Smooth muscle cell (in vitro differentiated cells): ENCODE measurements around the gene GREB1. TPM values are rescaled to one million over a fixed set of nuclear protein-coding genes. Genes with fewer than 3 reads are reported as not detected.

ENCODE experiments used
- DNase-seq: peaks from one replicate; lab custom pipeline; 2025; ENCODE audit not compliant: unreplicated experiment; lab: John Stamatoyannopoulos, UW
- H2AFZ ChIP-seq: fragments of 200-600 bp; sonication (generic); 2 replicates; pipeline ENCODE4 v1.6.0; 2016; ENCODE audit warnings: antibody characterized with exemption, low read depth, mild to moderate bottlenecking
- H3F3A ChIP-seq: fragments of 200-600 bp; sonication (generic); 2 replicates; pipeline ENCODE4 v1.6.0; 2017; ENCODE audit warnings: antibody characterized with exemption, low read depth
- H3K27ac ChIP-seq: fragments of 200-600 bp; sonication (generic); 2 replicates; pipeline ENCODE4 v1.5.1; 2016; ENCODE audit warnings: low read depth, mild to moderate bottlenecking
- H3K27me3 ChIP-seq: fragments of 200-600 bp; sonication (generic); 2 replicates; pipeline ENCODE4 v1.6.1; 2016; ENCODE audit warnings: low read depth, mild to moderate bottlenecking
- H3K36me3 ChIP-seq: fragments of 200-600 bp; sonication (generic); 2 replicates; pipeline ENCODE4 v1.5.1; 2016; ENCODE audit warnings: low read depth
- H3K4me1 ChIP-seq: fragments of 200-600 bp; sonication (generic); 2 replicates; pipeline ENCODE4 v1.5.1; 2016; ENCODE audit warnings: low read depth
- H3K4me2 ChIP-seq: fragments of 200-600 bp; sonication (generic); 2 replicates; pipeline ENCODE4 v1.6.0; 2016; ENCODE audit warnings: mild to moderate bottlenecking
- H3K4me3 ChIP-seq: fragments of 200-600 bp; sonication (generic); 2 replicates; pipeline ENCODE4 v1.5.1; 2016; ENCODE audit warnings: mild to moderate bottlenecking
- H3K79me2 ChIP-seq: fragments of 200-600 bp; sonication (generic); 2 replicates; pipeline ENCODE4 v1.6.0; 2016; ENCODE audit warnings: low read depth, mild to moderate bottlenecking
- H3K9ac ChIP-seq: fragments of 200-600 bp; sonication (generic); 2 replicates; pipeline ENCODE4 v1.6.0; 2016; ENCODE audit warnings: low read depth
- H3K9me3 ChIP-seq: fragments of 200-600 bp; sonication (generic); replicated peaks from 2 replicates; pipeline ENCODE4 v1.5.1; 2016; ENCODE audit warnings: low read depth
- H4K20me1 ChIP-seq: fragments of 200-600 bp; sonication (generic); 2 replicates; pipeline ENCODE4 v1.6.0; 2016; ENCODE audit warnings: low read depth
- WGBS: methylation state at CpG from one replicate; pipeline ENCODE4 v1.1.7; 2016; ENCODE audit warnings: low lambda C conversion rate; 5-methylcytosine and 5-hydroxymethylcytosine counted together
- polyA plus RNA-seq: library from polyadenylated mRNA; unstranded; fragments of >200 nt; fragmentation: Nextera tagmentation; extraction: Ambion mirVana; gene quantifications from 2 replicates; pipeline ENCODE4 v1.2.1, GENCODE V29; 2016
- total RNA-seq: library from RNA; depleted of rRNA; stranded (reverse); fragments of >200 nt; gene quantifications from 2 replicates; pipeline ENCODE4 v1.2.3, GENCODE V29; 2014
- TF ChIP-seq, protein P1 (sequence below): fragments of 200-600 bp; sonication (generic); IDR thresholded peaks from 2 replicates; pipeline ENCODE4 v1.5.1; 2017; ENCODE audit warnings: borderline replicate concordance, mild to moderate bottlenecking, antibody characterized with exemption; ENCODE audit not compliant: insufficient read depth, poor library complexity, severe bottlenecking

Gene GREB1
- total and polyA plus RNA-seq, 2 experiments from 2014 or later: 1.7 to 4.3 TPM

DNA sequence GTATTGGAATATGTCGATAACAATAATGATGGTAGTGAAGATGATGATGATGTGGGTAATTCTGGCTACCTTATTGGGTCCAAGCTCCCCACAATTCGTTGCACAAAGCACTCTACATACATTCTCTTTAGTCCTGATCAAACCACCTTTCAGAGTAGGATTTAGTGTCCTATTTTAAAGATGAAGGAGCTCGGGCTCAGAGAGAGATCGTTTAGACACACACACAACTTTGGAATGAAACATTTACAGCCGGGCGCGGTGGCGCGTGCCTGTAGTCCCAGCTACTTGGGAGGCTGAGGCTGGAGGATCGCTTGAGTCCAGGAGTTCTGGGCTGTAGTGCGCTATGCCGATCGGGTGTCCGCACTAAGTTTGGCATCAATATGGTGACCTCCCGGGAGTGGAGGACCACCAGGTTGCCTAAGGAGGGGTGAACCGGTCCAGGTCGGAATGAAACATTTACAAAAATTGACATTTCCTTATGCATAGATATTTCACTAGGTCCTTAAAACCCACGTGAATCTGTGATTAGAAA is 50.7 kb downstream of the GREB1 start:
- Histone ChIP-seq H3K27ac (no peak overlapping the region), H3K79me2 (no peaks in the 10 kb centered on the region), H3K27me3 (no peaks in the 10 kb centered on the region), H3K4me3 (no peak overlapping the region), H3K9ac (no peak overlapping the region), H3K9me3 (no peaks in the 10 kb centered on the region), H3F3A (no peaks in the 10 kb centered on the region), H3K36me3 (no peaks in the 10 kb centered on the region), H4K20me1 (no peaks in the 10 kb centered on the region), H3K4me1 (peaks cover 7% of the 10 kb centered on the region), H3K4me2 (no peak overlapping the region), H2AFZ (no peak overlapping the region)
- DNase-seq: no peak
- WGBS: 88% methylated on average over 18 of the region's 18 CpGs
- TF ChIP-seq, protein P1, sequence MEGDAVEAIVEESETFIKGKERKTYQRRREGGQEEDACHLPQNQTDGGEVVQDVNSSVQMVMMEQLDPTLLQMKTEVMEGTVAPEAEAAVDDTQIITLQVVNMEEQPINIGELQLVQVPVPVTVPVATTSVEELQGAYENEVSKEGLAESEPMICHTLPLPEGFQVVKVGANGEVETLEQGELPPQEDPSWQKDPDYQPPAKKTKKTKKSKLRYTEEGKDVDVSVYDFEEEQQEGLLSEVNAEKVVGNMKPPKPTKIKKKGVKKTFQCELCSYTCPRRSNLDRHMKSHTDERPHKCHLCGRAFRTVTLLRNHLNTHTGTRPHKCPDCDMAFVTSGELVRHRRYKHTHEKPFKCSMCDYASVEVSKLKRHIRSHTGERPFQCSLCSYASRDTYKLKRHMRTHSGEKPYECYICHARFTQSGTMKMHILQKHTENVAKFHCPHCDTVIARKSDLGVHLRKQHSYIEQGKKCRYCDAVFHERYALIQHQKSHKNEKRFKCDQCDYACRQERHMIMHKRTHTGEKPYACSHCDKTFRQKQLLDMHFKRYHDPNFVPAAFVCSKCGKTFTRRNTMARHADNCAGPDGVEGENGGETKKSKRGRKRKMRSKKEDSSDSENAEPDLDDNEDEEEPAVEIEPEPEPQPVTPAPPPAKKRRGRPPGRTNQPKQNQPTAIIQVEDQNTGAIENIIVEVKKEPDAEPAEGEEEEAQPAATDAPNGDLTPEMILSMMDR: no peak

DNA sequence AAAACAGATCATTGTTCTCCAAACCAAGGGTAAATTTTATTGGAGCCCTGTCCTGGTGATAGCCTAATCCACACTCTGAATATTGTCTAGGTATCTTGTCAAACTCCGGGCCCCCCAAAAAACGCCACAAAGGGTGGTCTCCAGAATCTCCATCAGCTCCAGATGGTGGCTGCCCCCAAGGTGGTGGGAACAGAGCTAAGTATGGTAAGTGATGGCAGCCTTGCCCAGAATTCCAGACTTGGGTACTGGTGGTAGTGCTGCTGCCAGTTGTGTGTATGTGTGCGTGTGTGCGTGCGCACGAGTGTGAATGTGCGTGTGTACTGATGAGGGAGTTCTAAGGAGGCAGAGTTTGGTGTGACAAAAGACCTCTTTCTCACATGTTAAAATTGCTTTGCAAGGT is 51.2 kb downstream of the GREB1 start:
- H3K9me3 ChIP-seq: no peaks in the 10 kb centered on the region
- DNase-seq: no peak
- no peaks in the 10 kb centered on the region for H3K36me3 ChIP-seq
- TF ChIP-seq, protein P1: no peak
- no peaks in the 10 kb centered on the region for H3K27me3 ChIP-seq
- WGBS: 98% methylated on average over 7 of the region's 7 CpGs
- H3K4me2 ChIP-seq: no peak overlapping the region
- no peak overlapping the region for H2AFZ ChIP-seq
- no peak overlapping the region for H3K27ac ChIP-seq
- H3K4me1 ChIP-seq: peaks cover 7% of the 10 kb centered on the region
- no peak overlapping the region for H3K4me3 ChIP-seq
- H4K20me1 ChIP-seq: no peaks in the 10 kb centered on the region
- H3K9ac ChIP-seq: no peak overlapping the region
- no peaks in the 10 kb centered on the region for H3K79me2 ChIP-seq
- H3F3A ChIP-seq: no peaks in the 10 kb centered on the region

DNA sequence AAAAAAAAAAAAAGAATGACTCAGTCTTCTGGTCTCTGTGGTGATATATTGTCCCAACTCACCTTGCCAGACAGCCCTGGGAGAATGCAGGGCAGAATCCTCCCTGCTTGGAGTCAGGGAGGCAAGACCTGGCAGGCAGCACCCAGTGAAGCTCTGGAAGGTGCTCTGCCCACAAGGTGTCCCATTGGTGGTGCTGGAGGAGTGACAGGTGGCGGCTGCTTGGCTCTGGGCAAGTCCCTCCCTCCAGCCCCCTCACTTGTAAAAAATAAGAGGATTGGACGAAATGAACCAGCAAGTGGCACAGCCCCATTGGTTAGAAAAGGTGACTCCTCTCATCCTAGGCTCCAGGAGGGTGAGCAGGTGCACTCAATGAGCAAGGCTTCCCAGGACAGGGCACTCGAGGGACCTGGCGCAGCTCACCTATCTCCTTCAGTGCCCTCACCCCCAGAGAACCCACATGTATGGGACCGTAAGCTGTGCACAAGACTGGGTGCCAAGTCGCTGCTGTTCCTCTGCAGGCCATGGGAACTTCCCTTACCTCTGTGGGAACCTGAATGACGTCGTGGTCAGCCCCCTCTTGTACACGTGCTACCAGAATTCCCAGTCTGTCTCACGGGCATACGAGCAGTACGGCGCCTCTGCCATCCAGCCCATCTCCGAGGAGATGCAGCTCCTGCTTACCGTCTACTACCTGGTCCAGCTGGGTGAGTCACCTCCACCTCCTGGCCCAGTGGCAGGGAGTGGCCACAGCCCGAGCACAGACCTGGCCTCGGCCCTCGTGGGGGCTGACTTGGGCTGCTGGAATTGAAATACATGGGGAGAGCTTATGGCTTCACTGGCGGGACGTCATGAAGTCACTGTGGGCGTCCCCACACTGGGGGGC is 54.6 kb downstream of the GREB1 start:
- DNase-seq: no peak
- WGBS: 92% methylated on average over 21 of the region's 21 CpGs
- no peak overlapping the region for H3K4me3 ChIP-seq
- TF ChIP-seq, protein P1: no peak
- H3K27me3 ChIP-seq: no peaks in the 10 kb centered on the region
- no peaks in the 10 kb centered on the region for H4K20me1 ChIP-seq
- no peaks in the 10 kb centered on the region for H3K4me1 ChIP-seq
- H3K79me2 ChIP-seq: no peaks in the 10 kb centered on the region
- no peak overlapping the region for H3K9ac ChIP-seq
- no peak overlapping the region for H3K27ac ChIP-seq
- H3K36me3 ChIP-seq: no peaks in the 10 kb centered on the region
- H3F3A ChIP-seq: no peaks in the 10 kb centered on the region
- no peak overlapping the region for H3K4me2 ChIP-seq
- H2AFZ ChIP-seq: no peak overlapping the region
- H3K9me3 ChIP-seq: no peaks in the 10 kb centered on the region
